BE2C (cell line): ENCODE data around the gene SPATA2.
"Not testable (repeated sequence)": the region's sequence is repeated elsewhere in the genome, so short reads cannot be mapped to it uniquely, and the experiment has no call there.

Experiments
- DNase-seq: peaks from one replicate; pipeline ENCODE4 v3.0.0-alpha.2; 2020
- H3K27me3 ChIP-seq: fragments of 250-450 bp; sonication (Bioruptor Pico); 2 replicates; pipeline ENCODE4 v1.5.1; 2020; ENCODE audit warnings: mild to moderate bottlenecking
- H3K36me3 ChIP-seq: fragments of 250-450 bp; sonication (Bioruptor Pico); 2 replicates; pipeline ENCODE4 v1.5.1; 2020; ENCODE audit warnings: mild to moderate bottlenecking
- H3K4me1 ChIP-seq: fragments of 250-450 bp; sonication (Bioruptor Pico); 2 replicates; pipeline ENCODE4 v1.5.1; 2020
- H3K4me3 ChIP-seq: 2 replicates; pipeline ENCODE4 v1.5.1; 2011; ENCODE audit warnings: low read depth, low read length
- H3K9me3 ChIP-seq: fragments of 250-450 bp; sonication (Bioruptor Pico); 2 replicates; pipeline ENCODE4 v1.5.1; 2020
- CTCF ChIP-seq: IDR thresholded peaks from 2 replicates; pipeline ENCODE4 v1.5.1; 2012; ENCODE audit warnings: mild to moderate bottlenecking, low read depth, low read length

SPATA2 gene

DNA sequence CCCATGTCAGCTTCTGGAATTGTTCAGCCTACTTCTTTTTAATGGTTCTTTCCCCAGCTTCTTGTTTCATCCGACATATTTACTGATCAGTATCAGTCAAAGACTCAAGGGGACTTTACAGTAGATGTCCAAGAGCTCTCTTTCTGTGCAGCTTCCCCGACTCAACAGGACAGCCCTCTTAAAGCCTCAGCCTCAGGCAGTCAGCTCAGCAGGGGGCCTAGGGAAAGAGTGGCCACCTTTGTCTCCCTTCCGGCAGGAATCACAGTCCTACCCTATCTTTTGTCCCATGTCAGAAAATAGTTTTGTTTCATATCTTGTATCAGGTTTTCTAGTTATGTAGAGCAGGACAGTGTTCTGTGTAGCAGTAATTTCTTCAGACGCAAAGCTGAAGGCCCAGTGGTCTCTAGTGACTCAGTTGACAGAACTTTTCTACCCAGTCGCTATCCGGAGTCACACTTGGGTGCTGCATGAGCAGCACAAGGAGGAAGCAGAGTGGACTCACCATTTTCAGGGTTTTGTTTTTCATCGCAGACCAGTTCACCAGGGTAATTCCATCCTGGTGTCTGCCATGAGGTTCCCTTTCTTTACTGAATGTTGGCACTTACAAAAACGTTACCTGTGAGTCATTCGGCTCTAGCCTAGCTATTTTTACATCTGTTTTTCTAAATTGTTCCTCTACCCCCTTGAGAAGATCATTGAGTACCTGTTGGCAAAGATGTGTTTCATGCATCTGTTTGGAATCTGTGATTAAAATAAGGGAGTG is 47.7 kb downstream of the SPATA2 start:
- no peaks in the 10 kb centered on the region for H3K4me1 ChIP-seq
- no peaks in the 10 kb centered on the region for H3K9me3 ChIP-seq
- TF ChIP-seq CTCF: no peak
- H3K4me3 ChIP-seq: no peak overlapping the region
- no peaks in the 10 kb centered on the region for H3K36me3 ChIP-seq
- no peaks in the 10 kb centered on the region for H3K27me3 ChIP-seq
- DNase-seq: no peak

- Histone ChIP-seq H3K9me3 (no peaks in the 10 kb centered on the region), H3K4me1 (no peaks in the 10 kb centered on the region), H3K4me3 (no peak overlapping the region), H3K27me3 (no peaks in the 10 kb centered on the region), H3K36me3 (no peaks in the 10 kb centered on the region)
- DNase-seq: no peak
- no peak for TF ChIP-seq CTCF
These were observed 49.3 kb downstream of the SPATA2 start for GRCh38 chr20:49866051-49866450.

- Histone ChIP-seq H3K27me3 (no peaks in the 10 kb centered on the region), H3K9me3 (no peaks in the 10 kb centered on the region), H3K4me1 (no peaks in the 10 kb centered on the region), H3K4me3 (no peak overlapping the region), H3K36me3 (no peaks in the 10 kb centered on the region)
- DNase-seq: no peak
- TF ChIP-seq CTCF: no peak
These were observed 49.8 kb downstream of the SPATA2 start for GRCh38 chr20:49865559-49865958.

DNA sequence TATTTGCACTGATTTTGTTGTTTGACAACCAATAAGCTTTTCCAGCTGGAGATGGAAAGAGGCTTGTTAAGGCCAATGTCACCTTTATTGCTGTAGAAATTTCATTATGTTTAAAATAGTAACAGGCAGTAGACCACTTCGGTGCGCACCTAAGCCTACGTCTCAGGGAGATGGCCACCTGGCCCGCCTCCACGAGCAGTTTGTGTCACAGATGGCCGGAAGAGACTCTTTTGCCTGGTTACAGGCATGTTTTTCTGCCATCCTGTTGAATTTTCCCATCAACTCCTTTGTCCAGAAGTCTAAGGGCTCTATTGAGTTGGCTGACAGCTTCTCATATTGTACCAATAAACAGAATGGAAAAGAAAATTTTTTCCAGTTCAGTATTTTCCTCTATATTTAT is 51.7 kb downstream of the SPATA2 start:
- no peak overlapping the region for H3K4me3 ChIP-seq
- no peak for TF ChIP-seq CTCF
- no peaks in the 10 kb centered on the region for H3K27me3 ChIP-seq
- no peak for DNase-seq
- no peaks in the 10 kb centered on the region for H3K4me1 ChIP-seq
- no peaks in the 10 kb centered on the region for H3K36me3 ChIP-seq
- no peaks in the 10 kb centered on the region for H3K9me3 ChIP-seq

GRCh38 chr20:49862607-49863200 is 52.6 kb downstream of the SPATA2 start:
- no peak for DNase-seq

DNA sequence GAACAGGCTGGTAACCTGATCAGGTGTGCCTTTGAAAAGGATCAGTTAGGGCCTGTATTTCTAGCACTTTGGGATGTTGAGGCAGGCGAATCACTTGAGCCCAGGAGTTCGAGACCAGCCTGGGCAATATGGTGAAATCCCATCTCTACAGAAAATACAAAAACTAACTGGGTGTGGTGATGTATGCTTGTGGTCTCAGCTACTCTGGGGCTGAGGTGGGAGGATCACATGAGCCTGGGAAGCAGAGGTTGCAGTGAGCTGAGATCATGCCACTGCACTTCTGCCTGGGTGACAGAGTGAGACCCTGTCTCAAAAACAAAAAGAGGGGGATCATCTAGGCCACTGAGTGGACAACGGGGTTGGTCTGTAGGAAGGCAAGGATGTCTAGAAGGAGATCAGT is 54.1 kb downstream of the SPATA2 start:
- not testable (repeated sequence) for H3K4me1 ChIP-seq, H3K9me3 ChIP-seq, DNase-seq, H3K36me3 ChIP-seq, H3K4me3 ChIP-seq, H3K27me3 ChIP-seq

More at GRCh38 chr20:49862607-49863200, 52.6 kb downstream of the SPATA2 start:
- no peak overlapping the region for H3K4me3 ChIP-seq
- H3K36me3 ChIP-seq: no peaks in the 10 kb centered on the region
- H3K4me1 ChIP-seq: no peaks in the 10 kb centered on the region
- no peak for TF ChIP-seq CTCF
- no peaks in the 10 kb centered on the region for H3K27me3 ChIP-seq
- no peaks in the 10 kb centered on the region for H3K9me3 ChIP-seq
